Upper lobe of left lung (tissue), 6 donors: ENCODE results near the gene DDRGK1. TPM values are rescaled to one million over a fixed set of nuclear protein-coding genes. Genes with fewer than 3 reads are reported as not detected.
"Not testable (repeated sequence)": the region's sequence is repeated elsewhere in the genome, so short reads cannot be mapped to it uniquely, and the experiment has no call there.

Experiments
- ATAC-seq, 2 donors: fragments of 200-7000 bp; cut with Tn5 transposase; one replicate each; pipeline ENCODE4 v1.9.1; 2022; ENCODE audit warnings: mild to moderate bottlenecking in 2 of 2, moderate library complexity in 2 of 2; ENCODE audit not compliant: low FRiP score in 2 of 2
- DNase-seq, 2 donors: peaks; one replicate each; pipeline ENCODE4 v3.0.0-alpha.2; 2019 to 2020
- H3K27ac ChIP-seq, 4 donors: fragments of 200-600 bp; sonication (generic); one replicate each; pipeline ENCODE4 v1.5.1; 2016 to 2019
- H3K27me3 ChIP-seq, 4 donors: fragments of 200-600 bp; sonication (generic); one replicate each; pipeline ENCODE4 v1.5.1; 2017 to 2019
- H3K36me3 ChIP-seq, 4 donors: fragments of 200-600 bp; sonication (generic); one replicate each; pipeline ENCODE4 v1.5.1; 2016 to 2019
- H3K4me1 ChIP-seq, 4 donors: fragments of 200-600 bp; sonication (generic); one replicate each; pipeline ENCODE4 v1.5.1; 2018 to 2019
- H3K4me3 ChIP-seq, 4 donors: fragments of 200-600 bp; sonication (generic); one replicate each; pipeline ENCODE4 v1.5.1; 2017 to 2019; ENCODE audit warnings: mild to moderate bottlenecking in 2 of 4, moderate library complexity in 1 of 4
- H3K9me3 ChIP-seq, 4 donors: fragments of 200-600 bp; sonication (generic); one replicate each; pipeline ENCODE4 v1.5.1; 2018 to 2019
- CTCF ChIP-seq, 6 experiments: fragments of 450-650 bp in 4 of 6; fragments of 200-600 bp in 2 of 6; sonication (generic) in 2 of 6; IDR thresholded peaks; one replicate each; pipeline ENCODE4 v1.5.1; 2016 to 2019; ENCODE audit warnings: antibody characterized with exemption in 6 of 6
- EP300 ChIP-seq, 4 donors: sonication (generic); formaldehyde crosslinking; IDR thresholded peaks; one replicate each; pipeline ENCODE4 v1.5.1; 2017; ENCODE audit warnings: antibody characterized with exemption in 4 of 4, control low read depth in 2 of 4
- POLR2A ChIP-seq, 4 donors: fragments of 450-650 bp; IDR thresholded peaks; one replicate each; pipeline ENCODE4 v1.5.1; 2016 to 2017; ENCODE audit warnings: antibody characterized with exemption in 4 of 4, mild to moderate bottlenecking in 2 of 4
- POLR2AphosphoS5 ChIP-seq, 2 donors: sonication (generic); formaldehyde crosslinking; IDR thresholded peaks; one replicate each; pipeline ENCODE4 v1.5.1; 2017; ENCODE audit warnings: antibody characterized with exemption in 2 of 2
- WGBS, 2 donors: methylation state at CpG; one replicate each; pipeline ENCODE4 v1.1.5; 2017 to 2018; 5-methylcytosine and 5-hydroxymethylcytosine counted together
- total RNA-seq, 6 donors: library from RNA; depleted of rRNA in 4 of 6; stranded (reverse); fragments of >200 nt in 4 of 6; gene quantifications; one replicate each; pipeline versions ENCODE4 v1.1.0 to v1.2.1, GENCODE V29; 2016 to 2021
- donor health status: DM: no; HTN: no; CAD: no; lungs with moderate emphysema.
- donor health status: DM: no; HTN: yes; CAD: no; lungs with severe emphysema.

Gene DDRGK1
- total RNA-seq, 6 donors from 2014 or later = 90.2 to 192 (median 110) TPM

- Histone ChIP-seq H3K4me3 (no peak overlapping the region), H3K27me3 (no peaks in the 10 kb centered on the region), H3K27ac (no peak overlapping the region), H3K9me3 (no peaks in the 10 kb centered on the region), H3K4me1 (peaks cover 2 to 3% (median 3%) of the 10 kb centered on the region in 4 donors), H3K36me3 (peaks cover 4 to 43% (median 29%) of the 10 kb centered on the region in 4 donors)
- TF ChIP-seq EP300 (IDR thresholded peaks at IDR 0.05) (no peak), CTCF (IDR thresholded peaks at IDR 0.05) (no peak), POLR2AphosphoS5 (IDR thresholded peaks at IDR 0.05) (no peak), POLR2A (IDR thresholded peaks at IDR 0.05) (no peak)
- DNase-seq = no peak
- ATAC-seq = no peak
- 83 to 91% methylated on average over 6 of the region's 6 CpGs for WGBS, 2 donors
Observed at GRCh38 chr20:3223651-3223993, 19.1 kb upstream of the DDRGK1 start.

DNA sequence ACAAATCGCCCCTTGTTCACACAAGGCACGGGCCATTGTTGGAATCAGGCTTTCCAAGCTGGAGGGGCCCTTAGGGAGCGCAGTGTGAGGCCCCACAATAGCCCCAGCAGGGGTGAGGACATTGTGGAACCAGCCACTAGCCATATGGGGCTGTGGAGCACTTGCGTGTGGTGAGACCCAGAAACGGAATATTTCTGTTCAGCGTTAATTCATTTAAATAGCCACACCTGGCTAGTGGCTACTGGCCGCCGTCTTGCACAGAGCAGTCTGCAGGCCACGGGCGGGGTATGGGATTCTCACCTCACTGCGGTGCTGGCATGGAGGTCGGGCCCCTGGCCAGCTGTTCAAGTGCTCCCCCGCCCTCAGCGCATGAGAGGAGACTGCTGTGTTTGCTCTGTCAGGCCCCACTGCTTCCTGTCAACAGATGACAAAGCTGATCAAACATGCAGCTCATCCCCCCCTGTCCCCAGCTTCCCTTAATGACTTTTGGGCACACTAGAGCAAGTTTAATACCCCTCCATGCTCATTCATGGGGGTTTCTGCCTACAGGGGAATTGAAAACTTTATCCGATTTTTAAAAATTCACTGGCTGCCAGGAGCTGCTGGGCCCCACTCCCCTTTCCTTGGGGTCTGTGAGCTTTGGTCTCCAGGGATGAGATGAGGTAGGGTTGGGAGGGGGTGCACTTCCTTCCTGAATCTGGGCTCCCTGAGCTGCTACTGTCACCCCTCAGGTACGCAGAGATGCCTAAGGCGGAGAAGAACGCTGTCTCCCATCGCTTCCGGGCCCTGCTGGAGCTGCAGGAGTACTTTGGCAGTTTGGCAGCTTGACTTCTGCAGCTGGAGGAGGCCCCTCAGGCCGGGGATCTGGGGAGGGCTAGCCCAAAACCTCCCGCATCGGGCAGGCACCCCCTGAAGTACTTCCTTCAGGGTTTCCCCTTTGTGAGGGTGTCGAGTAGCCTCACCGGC, 18.4 kb upstream of the DDRGK1 start:
- no peak for TF ChIP-seq CTCF (IDR thresholded peaks at IDR 0.05)
- no peak for TF ChIP-seq POLR2A (IDR thresholded peaks at IDR 0.05)
- no peak for TF ChIP-seq EP300 (IDR thresholded peaks at IDR 0.05)
- TF ChIP-seq POLR2AphosphoS5 (IDR thresholded peaks at IDR 0.05) = no peak
- no peak for ATAC-seq
- 65 to 74% methylated on average over 15 to 23 of the region's 25 CpGs for WGBS, 2 donors
- no peak overlapping the region for H3K4me3 ChIP-seq
- no peaks in the 10 kb centered on the region for H3K9me3 ChIP-seq
- no peaks in the 10 kb centered on the region for H3K27me3 ChIP-seq
- H3K27ac ChIP-seq = no peak overlapping the region
- H3K36me3 ChIP-seq = peaks cover 4 to 43% (median 29%) of the 10 kb centered on the region in 4 donors
- H3K4me1 ChIP-seq = peaks cover 3 to 8% (median 8%) of the 10 kb centered on the region in 4 donors
- DNase-seq = peak in 1 of 2 donors; percentile 79

DNA sequence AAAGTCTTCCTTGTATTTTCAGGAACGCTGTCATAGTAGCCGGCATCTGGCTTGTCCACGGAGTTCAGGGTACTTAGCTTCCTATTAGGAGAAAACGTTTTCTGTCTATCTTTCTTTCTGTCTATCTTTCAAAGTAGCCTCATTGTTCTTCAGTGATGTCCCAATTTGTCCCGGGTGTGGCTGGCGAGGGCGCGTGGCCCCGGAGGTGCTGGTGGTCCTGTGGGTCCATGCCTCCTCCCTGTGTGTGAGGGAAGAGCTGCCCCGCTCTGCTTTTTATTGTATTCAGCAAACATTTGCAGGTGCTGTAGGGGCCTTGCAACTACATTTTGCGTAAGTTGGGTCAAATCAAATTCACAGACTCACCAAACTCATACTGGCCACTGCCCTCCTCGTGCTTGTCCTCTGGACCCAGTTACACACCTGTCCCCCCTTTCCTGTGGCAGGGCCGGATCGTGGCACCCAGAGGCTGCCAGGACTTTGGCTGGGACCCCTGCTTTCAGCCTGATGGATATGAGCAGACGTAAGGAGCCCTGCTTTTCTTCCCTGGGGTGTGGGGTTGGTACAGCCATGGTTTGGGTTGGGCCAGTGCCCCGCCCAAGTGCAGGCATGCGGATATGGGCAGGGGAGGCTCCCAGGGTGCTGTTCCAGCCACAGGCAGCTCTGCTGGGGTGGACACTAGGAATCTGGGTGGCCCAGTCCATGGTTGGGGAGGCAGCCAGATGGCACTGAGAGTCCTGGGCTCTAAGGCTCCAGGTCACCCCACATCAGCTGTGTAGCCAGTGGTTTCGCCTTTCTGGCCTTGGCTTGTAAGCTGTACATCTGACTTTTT, 17.1 kb upstream of the DDRGK1 start:
- Histone ChIP-seq H3K9me3 (no peaks in the 10 kb centered on the region), H3K4me1 (peaks cover 3 to 8% (median 8%) of the 10 kb centered on the region in 4 donors), H3K36me3 (peaks cover 4 to 51% (median 29%) of the 10 kb centered on the region in 4 donors), H3K27me3 (no peaks in the 10 kb centered on the region), H3K4me3 (no peak overlapping the region), H3K27ac (no peak overlapping the region)
- DNase-seq (peak in 1 of 2 donors; percentile 64), ATAC-seq (no peak)
- WGBS, 2 donors = 91 to 92% methylated on average over 16 to 18 of the region's 18 CpGs
- TF ChIP-seq POLR2A (IDR thresholded peaks at IDR 0.05) (no peak), POLR2AphosphoS5 (IDR thresholded peaks at IDR 0.05) (no peak), EP300 (IDR thresholded peaks at IDR 0.05) (no peak), CTCF (IDR thresholded peaks at IDR 0.05) (no peak)

GRCh38 chr20:3218307-3218988, 14.0 kb upstream of the DDRGK1 start:
- no peaks in the 10 kb centered on the region for H3K9me3 ChIP-seq
- peaks cover 3 to 8% (median 8%) of the 10 kb centered on the region in 4 donors for H3K4me1 ChIP-seq
- TF ChIP-seq EP300 (IDR thresholded peaks at IDR 0.05) (no peak), CTCF (IDR thresholded peaks at IDR 0.05) (peak; percentile 86 to 95 (median 92))
- no peak overlapping the region for H3K4me3 ChIP-seq
- DNase-seq (peak; percentile 60 to 96), ATAC-seq (peak; percentile 73 to 92)
- WGBS, 2 donors = 25 to 86% methylated on average over 5 to 30 of the region's 30 CpGs
- no peaks in the 10 kb centered on the region for H3K27me3 ChIP-seq
- H3K36me3 ChIP-seq = peaks cover 3 to 64% (median 37%) of the 10 kb centered on the region in 4 donors
- no peak overlapping the region for H3K27ac ChIP-seq

DNA sequence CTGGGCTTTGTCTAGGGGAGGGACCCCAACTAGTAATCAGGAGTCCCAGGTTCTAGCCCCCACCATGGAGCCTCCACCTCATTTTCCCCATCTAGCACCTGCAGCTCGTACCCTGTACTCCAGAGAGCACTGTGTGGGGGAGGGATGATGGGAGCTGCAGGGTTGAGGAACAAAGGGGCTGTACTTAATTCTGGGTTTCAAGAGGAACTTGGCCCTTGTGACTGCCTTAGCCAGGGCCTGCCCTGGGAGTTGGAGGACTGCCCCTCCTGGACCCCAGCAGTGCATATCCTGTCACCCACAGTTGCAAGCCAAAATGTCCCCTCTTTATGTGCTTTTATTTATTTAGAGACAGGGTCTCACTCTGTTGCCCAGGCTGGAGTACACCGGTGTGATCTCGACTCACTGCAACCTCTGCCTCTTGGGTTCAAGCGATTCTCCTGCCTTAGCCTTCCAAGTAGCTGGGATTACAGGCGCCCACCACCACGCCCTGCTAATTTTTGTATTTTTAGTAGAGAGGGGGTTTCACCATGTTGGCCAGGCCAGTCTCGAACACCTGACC, 11.0 kb upstream of the DDRGK1 start:
- Histone ChIP-seq H3K4me1 (peaks cover 4 to 15% (median 10%) of the 10 kb centered on the region in 4 donors), H3K36me3 (peaks cover 0 to 40% (median 17%) of the 10 kb centered on the region in 4 donors)
- not testable (repeated sequence) for DNase-seq, ATAC-seq, H3K27me3 ChIP-seq, H3K9me3 ChIP-seq, H3K4me3 ChIP-seq, H3K27ac ChIP-seq
- WGBS, 2 donors = 96 to 98% methylated on average over 7 of the region's 7 CpGs
